Measurements from ENCODE around the gene EIF3B. TPM values are rescaled to one million over a fixed set of nuclear protein-coding genes. Genes with fewer than 3 reads are reported as not detected.

Gene EIF3B
- total and polyA plus RNA-seq, 9 of the 15 experiments (the other 6 are each of a cell fraction or from before 2014, with no cell fraction given) = 25.9 to 494 (median 357) TPM

DNA sequence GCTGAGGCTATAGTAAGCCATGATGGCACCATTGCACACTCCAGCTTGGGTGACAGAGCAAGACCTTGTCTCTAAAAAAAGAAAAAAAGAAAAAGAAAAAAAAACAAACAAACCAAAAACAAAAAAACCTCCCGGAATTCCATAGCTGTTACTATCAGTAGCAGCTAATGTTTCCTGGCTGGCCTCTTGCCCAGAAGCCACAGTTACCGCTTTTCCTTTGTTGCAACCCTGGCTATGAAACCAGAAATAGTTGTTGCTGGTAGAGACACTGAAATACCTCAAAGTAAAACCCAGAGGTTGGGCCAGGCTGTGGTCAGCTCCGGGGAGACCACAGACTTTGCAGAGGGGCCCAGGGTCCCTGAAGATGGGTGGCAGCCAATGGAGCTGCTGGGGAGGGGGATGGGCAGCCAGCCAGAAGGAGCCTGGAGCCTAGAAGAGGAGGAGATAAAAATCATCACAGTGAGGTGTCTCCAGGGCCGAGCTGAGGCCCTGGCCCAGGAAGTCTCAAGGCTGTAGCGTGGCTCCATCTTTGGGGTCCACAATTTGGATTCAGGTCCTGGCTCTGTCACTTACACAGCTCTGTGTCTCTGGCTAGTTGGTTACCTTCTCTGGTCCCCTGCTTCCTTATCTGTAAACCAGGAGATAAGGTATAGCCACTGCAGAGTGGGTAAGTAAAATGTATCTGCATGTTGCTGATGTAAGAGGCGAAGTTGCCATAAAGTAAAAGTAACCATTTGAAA lies 45.4 kb downstream of the EIF3B start (continued):
- TF ChIP-seq, protein P1, sequence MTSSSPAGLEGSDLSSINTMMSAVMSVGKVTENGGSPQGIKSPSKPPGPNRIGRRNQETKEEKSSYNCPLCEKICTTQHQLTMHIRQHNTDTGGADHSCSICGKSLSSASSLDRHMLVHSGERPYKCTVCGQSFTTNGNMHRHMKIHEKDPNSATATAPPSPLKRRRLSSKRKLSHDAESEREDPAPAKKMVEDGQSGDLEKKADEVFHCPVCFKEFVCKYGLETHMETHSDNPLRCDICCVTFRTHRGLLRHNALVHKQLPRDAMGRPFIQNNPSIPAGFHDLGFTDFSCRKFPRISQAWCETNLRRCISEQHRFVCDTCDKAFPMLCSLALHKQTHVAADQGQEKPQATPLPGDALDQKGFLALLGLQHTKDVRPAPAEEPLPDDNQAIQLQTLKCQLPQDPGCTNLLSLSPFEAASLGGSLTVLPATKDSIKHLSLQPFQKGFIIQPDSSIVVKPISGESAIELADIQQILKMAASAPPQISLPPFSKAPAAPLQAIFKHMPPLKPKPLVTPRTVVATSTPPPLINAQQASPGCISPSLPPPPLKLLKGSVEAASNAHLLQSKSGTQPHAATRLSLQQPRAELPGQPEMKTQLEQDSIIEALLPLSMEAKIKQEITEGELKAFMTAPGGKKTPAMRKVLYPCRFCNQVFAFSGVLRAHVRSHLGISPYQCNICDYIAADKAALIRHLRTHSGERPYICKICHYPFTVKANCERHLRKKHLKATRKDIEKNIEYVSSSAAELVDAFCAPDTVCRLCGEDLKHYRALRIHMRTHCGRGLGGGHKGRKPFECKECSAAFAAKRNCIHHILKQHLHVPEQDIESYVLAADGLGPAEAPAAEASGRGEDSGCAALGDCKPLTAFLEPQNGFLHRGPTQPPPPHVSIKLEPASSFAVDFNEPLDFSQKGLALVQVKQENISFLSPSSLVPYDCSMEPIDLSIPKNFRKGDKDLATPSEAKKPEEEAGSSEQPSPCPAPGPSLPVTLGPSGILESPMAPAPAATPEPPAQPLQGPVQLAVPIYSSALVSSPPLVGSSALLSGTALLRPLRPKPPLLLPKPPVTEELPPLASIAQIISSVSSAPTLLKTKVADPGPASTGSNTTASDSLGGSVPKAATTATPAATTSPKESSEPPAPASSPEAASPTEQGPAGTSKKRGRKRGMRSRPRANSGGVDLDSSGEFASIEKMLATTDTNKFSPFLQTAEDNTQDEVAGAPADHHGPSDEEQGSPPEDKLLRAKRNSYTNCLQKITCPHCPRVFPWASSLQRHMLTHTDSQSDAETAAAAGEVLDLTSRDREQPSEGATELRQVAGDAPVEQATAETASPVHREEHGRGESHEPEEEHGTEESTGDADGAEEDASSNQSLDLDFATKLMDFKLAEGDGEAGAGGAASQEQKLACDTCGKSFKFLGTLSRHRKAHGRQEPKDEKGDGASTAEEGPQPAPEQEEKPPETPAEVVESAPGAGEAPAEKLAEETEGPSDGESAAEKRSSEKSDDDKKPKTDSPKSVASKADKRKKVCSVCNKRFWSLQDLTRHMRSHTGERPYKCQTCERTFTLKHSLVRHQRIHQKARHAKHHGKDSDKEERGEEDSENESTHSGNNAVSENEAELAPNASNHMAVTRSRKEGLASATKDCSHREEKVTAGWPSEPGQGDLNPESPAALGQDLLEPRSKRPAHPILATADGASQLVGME (CRISPR knock-in tag; IDR thresholded peaks at IDR 0.05) = no peak
- TF ChIP-seq SUPT5H (IDR thresholded peaks at IDR 0.05) (no peak), L3MBTL2 (IDR thresholded peaks at IDR 0.05) (0 out of 2 replicates have a peak, but pooled peaks have one; percentile 38), GTF2A2 (tag; IDR thresholded peaks at IDR 0.05) (no peak), HMGN3 (IDR thresholded peaks at IDR 0.05; ENCODE audit: borderline replicate concordance, extremely low read depth, insufficient read length, low read depth, low read length) (no peak), ZBTB17 (CRISPR knock-in tag; IDR thresholded peaks at IDR 0.05) (no peak), GTF2E2 (tag; IDR thresholded peaks at IDR 0.05) (no peak; the same call in 1 of the 2 replicates), SMARCA5 (IDR thresholded peaks at IDR 0.05) (peak; percentile 95), SRF (CRISPR knock-in tag; IDR thresholded peaks at IDR 0.05) (no peak), MAFF (IDR thresholded peaks at IDR 0.05; ENCODE audit: low read length) (no peak)
- TF ChIP-seq, protein P2, sequence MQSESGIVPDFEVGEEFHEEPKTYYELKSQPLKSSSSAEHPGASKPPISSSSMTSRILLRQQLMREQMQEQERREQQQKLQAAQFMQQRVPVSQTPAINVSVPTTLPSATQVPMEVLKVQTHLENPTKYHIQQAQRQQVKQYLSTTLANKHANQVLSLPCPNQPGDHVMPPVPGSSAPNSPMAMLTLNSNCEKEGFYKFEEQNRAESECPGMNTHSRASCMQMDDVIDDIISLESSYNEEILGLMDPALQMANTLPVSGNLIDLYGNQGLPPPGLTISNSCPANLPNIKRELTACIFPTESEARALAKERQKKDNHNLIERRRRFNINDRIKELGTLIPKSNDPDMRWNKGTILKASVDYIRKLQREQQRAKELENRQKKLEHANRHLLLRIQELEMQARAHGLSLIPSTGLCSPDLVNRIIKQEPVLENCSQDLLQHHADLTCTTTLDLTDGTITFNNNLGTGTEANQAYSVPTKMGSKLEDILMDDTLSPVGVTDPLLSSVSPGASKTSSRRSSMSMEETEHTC (IDR thresholded peaks at IDR 0.05) = no peak
- TF ChIP-seq, protein P3, sequence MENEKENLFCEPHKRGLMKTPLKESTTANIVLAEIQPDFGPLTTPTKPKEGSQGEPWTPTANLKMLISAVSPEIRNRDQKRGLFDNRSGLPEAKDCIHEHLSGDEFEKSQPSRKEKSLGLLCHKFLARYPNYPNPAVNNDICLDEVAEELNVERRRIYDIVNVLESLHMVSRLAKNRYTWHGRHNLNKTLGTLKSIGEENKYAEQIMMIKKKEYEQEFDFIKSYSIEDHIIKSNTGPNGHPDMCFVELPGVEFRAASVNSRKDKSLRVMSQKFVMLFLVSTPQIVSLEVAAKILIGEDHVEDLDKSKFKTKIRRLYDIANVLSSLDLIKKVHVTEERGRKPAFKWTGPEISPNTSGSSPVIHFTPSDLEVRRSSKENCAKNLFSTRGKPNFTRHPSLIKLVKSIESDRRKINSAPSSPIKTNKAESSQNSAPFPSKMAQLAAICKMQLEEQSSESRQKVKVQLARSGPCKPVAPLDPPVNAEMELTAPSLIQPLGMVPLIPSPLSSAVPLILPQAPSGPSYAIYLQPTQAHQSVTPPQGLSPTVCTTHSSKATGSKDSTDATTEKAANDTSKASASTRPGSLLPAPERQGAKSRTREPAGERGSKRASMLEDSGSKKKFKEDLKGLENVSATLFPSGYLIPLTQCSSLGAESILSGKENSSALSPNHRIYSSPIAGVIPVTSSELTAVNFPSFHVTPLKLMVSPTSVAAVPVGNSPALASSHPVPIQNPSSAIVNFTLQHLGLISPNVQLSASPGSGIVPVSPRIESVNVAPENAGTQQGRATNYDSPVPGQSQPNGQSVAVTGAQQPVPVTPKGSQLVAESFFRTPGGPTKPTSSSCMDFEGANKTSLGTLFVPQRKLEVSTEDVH (IDR thresholded peaks at IDR 0.05; ENCODE audit: low read depth, partially characterized antibody) = no peak
- TF ChIP-seq, protein P4, sequence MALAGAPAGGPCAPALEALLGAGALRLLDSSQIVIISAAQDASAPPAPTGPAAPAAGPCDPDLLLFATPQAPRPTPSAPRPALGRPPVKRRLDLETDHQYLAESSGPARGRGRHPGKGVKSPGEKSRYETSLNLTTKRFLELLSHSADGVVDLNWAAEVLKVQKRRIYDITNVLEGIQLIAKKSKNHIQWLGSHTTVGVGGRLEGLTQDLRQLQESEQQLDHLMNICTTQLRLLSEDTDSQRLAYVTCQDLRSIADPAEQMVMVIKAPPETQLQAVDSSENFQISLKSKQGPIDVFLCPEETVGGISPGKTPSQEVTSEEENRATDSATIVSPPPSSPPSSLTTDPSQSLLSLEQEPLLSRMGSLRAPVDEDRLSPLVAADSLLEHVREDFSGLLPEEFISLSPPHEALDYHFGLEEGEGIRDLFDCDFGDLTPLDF (CRISPR knock-in tag; IDR thresholded peaks at IDR 0.05) = 0 out of 2 replicates have a peak, but pooled peaks have one; percentile 27
- TF ChIP-seq, protein P5, sequence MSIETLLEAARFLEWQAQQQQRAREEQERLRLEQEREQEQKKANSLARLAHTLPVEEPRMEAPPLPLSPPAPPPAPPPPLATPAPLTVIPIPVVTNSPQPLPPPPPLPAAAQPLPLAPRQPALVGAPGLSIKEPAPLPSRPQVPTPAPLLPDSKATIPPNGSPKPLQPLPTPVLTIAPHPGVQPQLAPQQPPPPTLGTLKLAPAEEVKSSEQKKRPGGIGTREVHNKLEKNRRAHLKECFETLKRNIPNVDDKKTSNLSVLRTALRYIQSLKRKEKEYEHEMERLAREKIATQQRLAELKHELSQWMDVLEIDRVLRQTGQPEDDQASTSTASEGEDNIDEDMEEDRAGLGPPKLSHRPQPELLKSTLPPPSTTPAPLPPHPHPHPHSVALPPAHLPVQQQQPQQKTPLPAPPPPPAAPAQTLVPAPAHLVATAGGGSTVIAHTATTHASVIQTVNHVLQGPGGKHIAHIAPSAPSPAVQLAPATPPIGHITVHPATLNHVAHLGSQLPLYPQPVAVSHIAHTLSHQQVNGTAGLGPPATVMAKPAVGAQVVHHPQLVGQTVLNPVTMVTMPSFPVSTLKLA (conservative IDR thresholded peaks at IDR 0.05) = peak in 1 of 2 experiments; percentile 38; a peak in 1 of 4 replicates

Measured in K562 (cell line).